ENCODE measurements around the gene CELF1.
"Not testable (repeated sequence)": the region's sequence is repeated elsewhere in the genome, so short reads cannot be mapped to it uniquely, and the experiment has no call there.

CELF1 gene

GRCh38 chr11:47536915-47537314 is 16.0 kb downstream of the CELF1 start:
- no peak for DNase-seq

GRCh38 chr11:47534704-47535251 is 18.2 kb downstream of the CELF1 start:
- DNase-seq: no peak

- no peak for DNase-seq
Observed at GRCh38 chr11:47533690-47534151, 19.2 kb downstream of the CELF1 start.

GRCh38 chr11:47532597-47533213 is 20.2 kb downstream of the CELF1 start:
- DNase-seq: no peak

GRCh38 chr11:47531666-47532065 is 21.3 kb downstream of the CELF1 start:
- no peak for DNase-seq

GRCh38 chr11:47530721-47531120 is 22.2 kb downstream of the CELF1 start:
- not testable (repeated sequence) for DNase-seq

- DNase-seq: no peak
Observed at GRCh38 chr11:47529951-47530350, 23.0 kb downstream of the CELF1 start.

GRCh38 chr11:47527186-47527585 is 25.7 kb downstream of the CELF1 start:
- no peak for DNase-seq

GRCh38 chr11:47526032-47526431 is 26.9 kb downstream of the CELF1 start:
- DNase-seq: not testable (repeated sequence)

GRCh38 chr11:47524291-47524874 is 28.5 kb downstream of the CELF1 start:
- peak; percentile 7 to 32 (median 27) for DNase-seq

- DNase-seq: peak; percentile 24 to 65 (median 38)
Observed at GRCh38 chr11:47523490-47524225, 29.3 kb downstream of the CELF1 start.

GRCh38 chr11:47518212-47518964 is 34.5 kb downstream of the CELF1 start:
- no peak for DNase-seq

GRCh38 chr11:47516984-47517853 is 35.7 kb downstream of the CELF1 start:
- no peak for DNase-seq

- no peak for DNase-seq
Observed at GRCh38 chr11:47516155-47516554, 36.8 kb downstream of the CELF1 start.

GRCh38 chr11:47514825-47515647 is 37.9 kb downstream of the CELF1 start:
- DNase-seq: no peak

GRCh38 chr11:47512701-47513100 is 40.2 kb downstream of the CELF1 start:
- DNase-seq: no peak

GRCh38 chr11:47511917-47512316 is 41.0 kb downstream of the CELF1 start:
- DNase-seq: no peak

- DNase-seq: no peak
Observed at GRCh38 chr11:47510209-47510608, 42.7 kb downstream of the CELF1 start.

GRCh38 chr11:47509077-47509536 is 43.8 kb downstream of the CELF1 start:
- DNase-seq: peak in 3 of 6 experiments; percentile 5 to 11 (median 9)

GRCh38 chr11:47508240-47508957 is 44.5 kb downstream of the CELF1 start:
- DNase-seq: no peak
